ENCODE measurements around the gene RELL2.

DNA sequence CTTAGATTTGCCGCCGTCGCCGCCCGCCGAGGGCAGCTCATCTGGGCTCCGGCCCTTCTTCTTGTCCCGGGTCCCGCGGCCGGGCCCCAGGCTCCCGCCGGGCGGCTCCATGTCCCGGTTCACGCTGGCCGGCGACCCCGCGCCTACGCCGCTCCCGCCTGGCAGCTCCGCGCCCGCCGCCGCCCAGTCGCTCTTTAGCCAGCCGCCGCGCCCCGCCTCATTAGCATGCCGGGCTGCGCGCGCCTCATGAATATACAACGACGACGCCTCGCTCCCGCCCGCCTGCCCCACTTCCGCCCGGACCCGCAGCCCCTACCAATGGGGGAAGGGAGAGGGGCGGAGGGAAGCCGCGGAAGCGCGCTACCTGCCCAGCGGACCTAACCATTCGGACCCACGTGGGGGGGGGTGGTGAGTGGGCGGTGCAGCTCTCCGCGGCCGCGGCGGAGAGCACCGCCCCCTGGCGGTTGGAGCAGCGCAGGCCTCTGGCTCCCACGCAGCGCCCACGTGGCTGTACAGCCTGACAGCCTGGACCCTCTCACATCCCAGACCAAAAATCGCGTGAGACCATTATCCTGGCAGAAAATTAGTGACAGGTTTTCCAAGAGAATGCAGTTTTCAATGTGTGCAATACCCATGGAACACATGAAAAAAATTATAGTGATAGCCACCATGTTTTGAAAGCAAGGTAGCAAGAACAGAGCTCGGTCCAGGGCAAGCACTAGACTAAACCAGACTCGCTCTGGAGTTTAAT, 17.8 kb upstream of the RELL2 start, which contains the start of gene DIAPH1:
- TF ChIP-seq, protein P1, sequence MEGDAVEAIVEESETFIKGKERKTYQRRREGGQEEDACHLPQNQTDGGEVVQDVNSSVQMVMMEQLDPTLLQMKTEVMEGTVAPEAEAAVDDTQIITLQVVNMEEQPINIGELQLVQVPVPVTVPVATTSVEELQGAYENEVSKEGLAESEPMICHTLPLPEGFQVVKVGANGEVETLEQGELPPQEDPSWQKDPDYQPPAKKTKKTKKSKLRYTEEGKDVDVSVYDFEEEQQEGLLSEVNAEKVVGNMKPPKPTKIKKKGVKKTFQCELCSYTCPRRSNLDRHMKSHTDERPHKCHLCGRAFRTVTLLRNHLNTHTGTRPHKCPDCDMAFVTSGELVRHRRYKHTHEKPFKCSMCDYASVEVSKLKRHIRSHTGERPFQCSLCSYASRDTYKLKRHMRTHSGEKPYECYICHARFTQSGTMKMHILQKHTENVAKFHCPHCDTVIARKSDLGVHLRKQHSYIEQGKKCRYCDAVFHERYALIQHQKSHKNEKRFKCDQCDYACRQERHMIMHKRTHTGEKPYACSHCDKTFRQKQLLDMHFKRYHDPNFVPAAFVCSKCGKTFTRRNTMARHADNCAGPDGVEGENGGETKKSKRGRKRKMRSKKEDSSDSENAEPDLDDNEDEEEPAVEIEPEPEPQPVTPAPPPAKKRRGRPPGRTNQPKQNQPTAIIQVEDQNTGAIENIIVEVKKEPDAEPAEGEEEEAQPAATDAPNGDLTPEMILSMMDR (IDR thresholded peaks at IDR 0.05): peak; percentile 93
- TF ChIP-seq ZBTB21 (CRISPR knock-in tag; IDR thresholded peaks at IDR 0.05; ENCODE audit: borderline replicate concordance) (0 out of 2 replicates have a peak, but pooled peaks have one; percentile 68), PRRX2 (CRISPR knock-in tag; IDR thresholded peaks at IDR 0.05) (no peak), ZNF232 (CRISPR knock-in tag; IDR thresholded peaks at IDR 0.05) (peak; percentile 72; the same call in 1 of the 2 replicates), SMAD4 (CRISPR knock-in tag; IDR thresholded peaks at IDR 0.05) (no peak)

All from WTC11 (cell line).